WTC11 (cell line): ENCODE results near the gene DNAJC8. TPM values are rescaled to one million over a fixed set of nuclear protein-coding genes. Genes with fewer than 3 reads are reported as not detected.

Experiments
- ATAC-seq: fragments of 200-7000 bp; cut with Tn5 transposase; 2 replicates; pipeline ENCODE4 v1.10.0; 2021; ENCODE audit warnings: mild to moderate bottlenecking, moderate library complexity
- CTCF ChIA-PET: fragments of 300-600 bp; sonication (Branson Sonifier 250); formaldehyde crosslinking; loops from one replicate; lab custom pipeline; 2021; ENCODE audit warnings: antibody characterized with exemption; lab: Charles Lee
- POLR2A ChIA-PET: fragments of 350-600 bp; sonication (Branson Sonifier 250); formaldehyde crosslinking; loops from one replicate; lab custom pipeline; 2021; ENCODE audit warnings: antibody characterized with exemption; lab: Charles Lee
- DNase-seq: peaks from one replicate; pipeline ENCODE4 v3.0.0; 2021; ENCODE audit warnings: low spot score
- H3K27ac Mint-ChIP-seq: 2 replicates; pipeline ENCODE4 v1.8.0; 2021; ENCODE audit warnings: mixed read lengths
- H3K27me3 Mint-ChIP-seq: 2 replicates; pipeline ENCODE4 v1.8.0; 2021; ENCODE audit warnings: low read depth, mild to moderate bottlenecking, moderate library complexity, mixed read lengths
- H3K36me3 Mint-ChIP-seq: 2 replicates; pipeline ENCODE4 v1.8.0; 2021; ENCODE audit warnings: mixed read lengths
- H3K4me1 Mint-ChIP-seq: 2 replicates; pipeline ENCODE4 v1.8.0; 2022; ENCODE audit warnings: mixed read lengths
- H3K4me3 Mint-ChIP-seq: 2 replicates; pipeline ENCODE4 v1.8.0; 2021; ENCODE audit warnings: mild to moderate bottlenecking, moderate library complexity, mixed read lengths
- H3K9me3 Mint-ChIP-seq: 2 replicates; pipeline ENCODE4 v1.8.0; 2021; ENCODE audit warnings: mixed read lengths
- ELF4 ChIP-seq: sonication (generic); formaldehyde crosslinking; IDR thresholded peaks from 2 replicates; pipeline ENCODE4 v1.8.1; 2022; ENCODE audit warnings: low read depth, mild to moderate bottlenecking, moderate library complexity, missing genetic modification reagents
- EMX1 ChIP-seq: fragments of 250-450 bp; sonication (Bioruptor Pico); IDR thresholded peaks from 2 replicates; pipeline ENCODE4 v1.8.0; 2021; ENCODE audit warnings: mild to moderate bottlenecking
- FOXP1 ChIP-seq: sonication (generic); formaldehyde crosslinking; IDR thresholded peaks from 2 replicates; pipeline ENCODE4 v1.8.0; 2022; ENCODE audit warnings: missing genetic modification reagents, mild to moderate bottlenecking, moderate library complexity, borderline replicate concordance
- MYBL2 ChIP-seq: sonication (generic); formaldehyde crosslinking; IDR thresholded peaks from 2 replicates; pipeline ENCODE4 v1.8.1; 2023; ENCODE audit warnings: mild to moderate bottlenecking, moderate library complexity, missing genetic modification reagents
- NR1H2 ChIP-seq: sonication (generic); formaldehyde crosslinking; IDR thresholded peaks from 2 replicates; pipeline ENCODE4 v1.9.0; 2021; ENCODE audit warnings: mild to moderate bottlenecking, moderate library complexity, missing genetic modification reagents
- SMAD4 ChIP-seq: sonication (generic); formaldehyde crosslinking; IDR thresholded peaks from 2 replicates; pipeline ENCODE4 v1.8.0; 2022; ENCODE audit warnings: mild to moderate bottlenecking, missing genetic modification reagents
- SP1 ChIP-seq: sonication (generic); formaldehyde crosslinking; conservative IDR thresholded peaks from 2 replicates; pipeline ENCODE4 v1.8.1; 2022; ENCODE audit warnings: missing genetic modification reagents
- TCF7 ChIP-seq: sonication (generic); formaldehyde crosslinking; IDR thresholded peaks from 2 replicates; pipeline ENCODE4 v1.8.0; 2022; ENCODE audit warnings: mild to moderate bottlenecking, low read depth, missing genetic modification reagents, moderate library complexity
- total RNA-seq: library from RNA; stranded (reverse); gene quantifications from 3 replicates; pipeline ENCODE4 v1.2.3, GENCODE V29; 2021
- TF ChIP-seq, protein P1 (sequence below): fragments of 250-450 bp; sonication (Bioruptor Pico); IDR thresholded peaks from 2 replicates; pipeline ENCODE4 v1.9.0; 2021; ENCODE audit warnings: moderate library complexity, mild to moderate bottlenecking, inconsistent platforms, borderline replicate concordance
- TF ChIP-seq, protein P2 (sequence below): fragments of 250-450 bp; sonication (Bioruptor Pico); IDR thresholded peaks from 2 replicates; pipeline ENCODE4 v2.1.2; 2022; ENCODE audit warnings: mild to moderate bottlenecking, moderate library complexity
- TF ChIP-seq, protein P3 (sequence below): sonication (generic); formaldehyde crosslinking; IDR thresholded peaks from 2 replicates; pipeline ENCODE4 v1.8.0; 2023; ENCODE audit warnings: missing genetic modification reagents
- TF ChIP-seq, protein P4 (sequence below): fragments of 200-600 bp; IDR thresholded peaks from 2 replicates; pipeline ENCODE4 v1.8.0; 2022; ENCODE audit warnings: antibody characterized with exemption
- TF ChIP-seq, protein P5 (sequence below): sonication (generic); formaldehyde crosslinking; IDR thresholded peaks from 2 replicates; pipeline ENCODE4 v1.8.0; 2023; ENCODE audit warnings: missing genetic modification reagents, mild to moderate bottlenecking, borderline replicate concordance
- TF ChIP-seq, protein P6 (sequence below): sonication (generic); formaldehyde crosslinking; IDR thresholded peaks from 2 replicates; pipeline ENCODE4 v1.8.1; 2023; ENCODE audit warnings: mild to moderate bottlenecking, moderate library complexity, missing genetic modification reagents
- TF ChIP-seq, protein P7 (sequence below): sonication (generic); formaldehyde crosslinking; IDR thresholded peaks from 2 replicates; pipeline ENCODE4 v1.8.1; 2023; ENCODE audit warnings: mild to moderate bottlenecking, missing genetic modification reagents

DNAJC8 gene
- total RNA-seq, 1 experiment from 2014 or later: 112 TPM

DNA sequence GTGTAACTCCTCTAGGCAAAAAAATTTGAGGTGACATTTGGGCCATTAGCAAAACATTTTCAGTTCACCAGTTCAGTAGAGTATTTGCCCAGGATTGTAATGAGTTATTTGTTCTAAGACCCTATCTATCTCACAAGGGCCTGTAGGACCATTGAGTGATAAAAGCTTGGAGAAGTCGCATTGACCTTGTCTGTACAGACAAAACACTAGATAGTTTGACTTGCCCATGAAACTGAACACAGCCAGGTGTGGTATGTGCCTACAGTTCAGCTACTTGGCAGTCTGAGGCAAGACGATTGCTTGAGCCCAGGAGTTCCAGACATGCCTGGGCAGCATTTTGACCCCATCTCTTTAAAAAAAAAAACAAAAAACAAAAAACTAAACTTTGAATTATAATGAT lies 6.2 kb upstream of the DNAJC8 start:
- TF ChIP-seq, protein P1, sequence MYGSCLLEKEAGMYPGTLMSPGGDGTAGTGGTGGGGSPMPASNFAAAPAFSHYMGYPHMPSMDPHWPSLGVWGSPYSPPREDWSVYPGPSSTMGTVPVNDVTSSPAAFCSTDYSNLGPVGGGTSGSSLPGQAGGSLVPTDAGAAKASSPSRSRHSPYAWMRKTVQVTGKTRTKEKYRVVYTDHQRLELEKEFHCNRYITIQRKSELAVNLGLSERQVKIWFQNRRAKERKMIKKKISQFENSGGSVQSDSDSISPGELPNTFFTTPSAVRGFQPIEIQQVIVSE (CRISPR knock-in tag): no peak
- TF ChIP-seq EMX1 (CRISPR knock-in tag) (no peak), NR1H2 (no peak), MYBL2 (CRISPR knock-in tag) (no peak), SMAD4 (no peak), SP1 (CRISPR knock-in tag) (no peak), ELF4 (CRISPR knock-in tag) (no peak), FOXP1 (CRISPR knock-in tag) (no peak), TCF7 (CRISPR knock-in tag) (no peak)
- TF ChIP-seq, protein P2, sequence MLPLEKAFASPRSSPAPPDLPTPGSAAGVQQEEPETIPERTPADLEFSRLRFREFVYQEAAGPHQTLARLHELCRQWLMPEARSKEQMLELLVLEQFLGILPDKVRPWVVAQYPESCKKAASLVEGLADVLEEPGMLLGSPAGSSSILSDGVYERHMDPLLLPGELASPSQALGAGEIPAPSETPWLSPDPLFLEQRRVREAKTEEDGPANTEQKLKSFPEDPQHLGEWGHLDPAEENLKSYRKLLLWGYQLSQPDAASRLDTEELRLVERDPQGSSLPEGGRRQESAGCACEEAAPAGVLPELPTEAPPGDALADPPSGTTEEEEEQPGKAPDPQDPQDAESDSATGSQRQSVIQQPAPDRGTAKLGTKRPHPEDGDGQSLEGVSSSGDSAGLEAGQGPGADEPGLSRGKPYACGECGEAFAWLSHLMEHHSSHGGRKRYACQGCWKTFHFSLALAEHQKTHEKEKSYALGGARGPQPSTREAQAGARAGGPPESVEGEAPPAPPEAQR (CRISPR knock-in tag): no peak
- TF ChIP-seq, protein P3, sequence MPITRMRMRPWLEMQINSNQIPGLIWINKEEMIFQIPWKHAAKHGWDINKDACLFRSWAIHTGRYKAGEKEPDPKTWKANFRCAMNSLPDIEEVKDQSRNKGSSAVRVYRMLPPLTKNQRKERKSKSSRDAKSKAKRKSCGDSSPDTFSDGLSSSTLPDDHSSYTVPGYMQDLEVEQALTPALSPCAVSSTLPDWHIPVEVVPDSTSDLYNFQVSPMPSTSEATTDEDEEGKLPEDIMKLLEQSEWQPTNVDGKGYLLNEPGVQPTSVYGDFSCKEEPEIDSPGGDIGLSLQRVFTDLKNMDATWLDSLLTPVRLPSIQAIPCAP (CRISPR knock-in tag): no peak
- TF ChIP-seq, protein P4, sequence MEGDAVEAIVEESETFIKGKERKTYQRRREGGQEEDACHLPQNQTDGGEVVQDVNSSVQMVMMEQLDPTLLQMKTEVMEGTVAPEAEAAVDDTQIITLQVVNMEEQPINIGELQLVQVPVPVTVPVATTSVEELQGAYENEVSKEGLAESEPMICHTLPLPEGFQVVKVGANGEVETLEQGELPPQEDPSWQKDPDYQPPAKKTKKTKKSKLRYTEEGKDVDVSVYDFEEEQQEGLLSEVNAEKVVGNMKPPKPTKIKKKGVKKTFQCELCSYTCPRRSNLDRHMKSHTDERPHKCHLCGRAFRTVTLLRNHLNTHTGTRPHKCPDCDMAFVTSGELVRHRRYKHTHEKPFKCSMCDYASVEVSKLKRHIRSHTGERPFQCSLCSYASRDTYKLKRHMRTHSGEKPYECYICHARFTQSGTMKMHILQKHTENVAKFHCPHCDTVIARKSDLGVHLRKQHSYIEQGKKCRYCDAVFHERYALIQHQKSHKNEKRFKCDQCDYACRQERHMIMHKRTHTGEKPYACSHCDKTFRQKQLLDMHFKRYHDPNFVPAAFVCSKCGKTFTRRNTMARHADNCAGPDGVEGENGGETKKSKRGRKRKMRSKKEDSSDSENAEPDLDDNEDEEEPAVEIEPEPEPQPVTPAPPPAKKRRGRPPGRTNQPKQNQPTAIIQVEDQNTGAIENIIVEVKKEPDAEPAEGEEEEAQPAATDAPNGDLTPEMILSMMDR: no peak
- TF ChIP-seq, protein P5, sequence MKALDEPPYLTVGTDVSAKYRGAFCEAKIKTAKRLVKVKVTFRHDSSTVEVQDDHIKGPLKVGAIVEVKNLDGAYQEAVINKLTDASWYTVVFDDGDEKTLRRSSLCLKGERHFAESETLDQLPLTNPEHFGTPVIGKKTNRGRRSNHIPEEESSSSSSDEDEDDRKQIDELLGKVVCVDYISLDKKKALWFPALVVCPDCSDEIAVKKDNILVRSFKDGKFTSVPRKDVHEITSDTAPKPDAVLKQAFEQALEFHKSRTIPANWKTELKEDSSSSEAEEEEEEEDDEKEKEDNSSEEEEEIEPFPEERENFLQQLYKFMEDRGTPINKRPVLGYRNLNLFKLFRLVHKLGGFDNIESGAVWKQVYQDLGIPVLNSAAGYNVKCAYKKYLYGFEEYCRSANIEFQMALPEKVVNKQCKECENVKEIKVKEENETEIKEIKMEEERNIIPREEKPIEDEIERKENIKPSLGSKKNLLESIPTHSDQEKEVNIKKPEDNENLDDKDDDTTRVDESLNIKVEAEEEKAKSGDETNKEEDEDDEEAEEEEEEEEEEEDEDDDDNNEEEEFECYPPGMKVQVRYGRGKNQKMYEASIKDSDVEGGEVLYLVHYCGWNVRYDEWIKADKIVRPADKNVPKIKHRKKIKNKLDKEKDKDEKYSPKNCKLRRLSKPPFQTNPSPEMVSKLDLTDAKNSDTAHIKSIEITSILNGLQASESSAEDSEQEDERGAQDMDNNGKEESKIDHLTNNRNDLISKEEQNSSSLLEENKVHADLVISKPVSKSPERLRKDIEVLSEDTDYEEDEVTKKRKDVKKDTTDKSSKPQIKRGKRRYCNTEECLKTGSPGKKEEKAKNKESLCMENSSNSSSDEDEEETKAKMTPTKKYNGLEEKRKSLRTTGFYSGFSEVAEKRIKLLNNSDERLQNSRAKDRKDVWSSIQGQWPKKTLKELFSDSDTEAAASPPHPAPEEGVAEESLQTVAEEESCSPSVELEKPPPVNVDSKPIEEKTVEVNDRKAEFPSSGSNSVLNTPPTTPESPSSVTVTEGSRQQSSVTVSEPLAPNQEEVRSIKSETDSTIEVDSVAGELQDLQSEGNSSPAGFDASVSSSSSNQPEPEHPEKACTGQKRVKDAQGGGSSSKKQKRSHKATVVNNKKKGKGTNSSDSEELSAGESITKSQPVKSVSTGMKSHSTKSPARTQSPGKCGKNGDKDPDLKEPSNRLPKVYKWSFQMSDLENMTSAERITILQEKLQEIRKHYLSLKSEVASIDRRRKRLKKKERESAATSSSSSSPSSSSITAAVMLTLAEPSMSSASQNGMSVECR (CRISPR knock-in tag): no peak
- TF ChIP-seq, protein P6, sequence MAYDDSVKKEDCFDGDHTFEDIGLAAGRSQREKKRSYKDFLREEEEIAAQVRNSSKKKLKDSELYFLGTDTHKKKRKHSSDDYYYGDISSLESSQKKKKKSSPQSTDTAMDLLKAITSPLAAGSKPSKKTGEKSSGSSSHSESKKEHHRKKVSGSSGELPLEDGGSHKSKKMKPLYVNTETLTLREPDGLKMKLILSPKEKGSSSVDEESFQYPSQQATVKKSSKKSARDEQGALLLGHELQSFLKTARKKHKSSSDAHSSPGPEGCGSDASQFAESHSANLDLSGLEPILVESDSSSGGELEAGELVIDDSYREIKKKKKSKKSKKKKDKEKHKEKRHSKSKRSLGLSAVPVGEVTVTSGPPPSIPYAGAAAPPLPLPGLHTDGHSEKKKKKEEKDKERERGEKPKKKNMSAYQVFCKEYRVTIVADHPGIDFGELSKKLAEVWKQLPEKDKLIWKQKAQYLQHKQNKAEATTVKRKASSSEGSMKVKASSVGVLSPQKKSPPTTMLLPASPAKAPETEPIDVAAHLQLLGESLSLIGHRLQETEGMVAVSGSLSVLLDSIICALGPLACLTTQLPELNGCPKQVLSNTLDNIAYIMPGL (CRISPR knock-in tag): no peak
- TF ChIP-seq, protein P7, sequence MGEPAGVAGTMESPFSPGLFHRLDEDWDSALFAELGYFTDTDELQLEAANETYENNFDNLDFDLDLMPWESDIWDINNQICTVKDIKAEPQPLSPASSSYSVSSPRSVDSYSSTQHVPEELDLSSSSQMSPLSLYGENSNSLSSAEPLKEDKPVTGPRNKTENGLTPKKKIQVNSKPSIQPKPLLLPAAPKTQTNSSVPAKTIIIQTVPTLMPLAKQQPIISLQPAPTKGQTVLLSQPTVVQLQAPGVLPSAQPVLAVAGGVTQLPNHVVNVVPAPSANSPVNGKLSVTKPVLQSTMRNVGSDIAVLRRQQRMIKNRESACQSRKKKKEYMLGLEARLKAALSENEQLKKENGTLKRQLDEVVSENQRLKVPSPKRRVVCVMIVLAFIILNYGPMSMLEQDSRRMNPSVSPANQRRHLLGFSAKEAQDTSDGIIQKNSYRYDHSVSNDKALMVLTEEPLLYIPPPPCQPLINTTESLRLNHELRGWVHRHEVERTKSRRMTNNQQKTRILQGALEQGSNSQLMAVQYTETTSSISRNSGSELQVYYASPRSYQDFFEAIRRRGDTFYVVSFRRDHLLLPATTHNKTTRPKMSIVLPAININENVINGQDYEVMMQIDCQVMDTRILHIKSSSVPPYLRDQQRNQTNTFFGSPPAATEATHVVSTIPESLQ (CRISPR knock-in tag): no peak
- TF ChIP-seq, all 79 proteins: peak for 0
- no peak overlapping the region for H3K4me3 Mint-ChIP-seq
- ChIA-PET CTCF (no interaction called here), POLR2A (no interaction called here)
- no peaks in the 10 kb centered on the region for H3K9me3 Mint-ChIP-seq
- no peaks in the 10 kb centered on the region for H3K27me3 Mint-ChIP-seq
- DNase-seq (no peak), ATAC-seq (no peak)
- peak overlapping the region; percentile 85 for H3K27ac Mint-ChIP-seq
- no peaks in the 10 kb centered on the region for H3K36me3 Mint-ChIP-seq
- no peaks in the 10 kb centered on the region for H3K4me1 Mint-ChIP-seq
